ENCODE results near the gene SAYSD1.

The SAYSD1 gene

GRCh38 chr6:39082310-39082709, 32.7 kb downstream of the SAYSD1 start:
- TF ChIP-seq, protein P1, sequence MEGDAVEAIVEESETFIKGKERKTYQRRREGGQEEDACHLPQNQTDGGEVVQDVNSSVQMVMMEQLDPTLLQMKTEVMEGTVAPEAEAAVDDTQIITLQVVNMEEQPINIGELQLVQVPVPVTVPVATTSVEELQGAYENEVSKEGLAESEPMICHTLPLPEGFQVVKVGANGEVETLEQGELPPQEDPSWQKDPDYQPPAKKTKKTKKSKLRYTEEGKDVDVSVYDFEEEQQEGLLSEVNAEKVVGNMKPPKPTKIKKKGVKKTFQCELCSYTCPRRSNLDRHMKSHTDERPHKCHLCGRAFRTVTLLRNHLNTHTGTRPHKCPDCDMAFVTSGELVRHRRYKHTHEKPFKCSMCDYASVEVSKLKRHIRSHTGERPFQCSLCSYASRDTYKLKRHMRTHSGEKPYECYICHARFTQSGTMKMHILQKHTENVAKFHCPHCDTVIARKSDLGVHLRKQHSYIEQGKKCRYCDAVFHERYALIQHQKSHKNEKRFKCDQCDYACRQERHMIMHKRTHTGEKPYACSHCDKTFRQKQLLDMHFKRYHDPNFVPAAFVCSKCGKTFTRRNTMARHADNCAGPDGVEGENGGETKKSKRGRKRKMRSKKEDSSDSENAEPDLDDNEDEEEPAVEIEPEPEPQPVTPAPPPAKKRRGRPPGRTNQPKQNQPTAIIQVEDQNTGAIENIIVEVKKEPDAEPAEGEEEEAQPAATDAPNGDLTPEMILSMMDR (conservative IDR thresholded peaks at IDR 0.05; ENCODE audit: low read depth, low read length), result no peak
- DNase-seq (ENCODE audit: low read depth), result no peak
- H3K4me3 ChIP-seq (ENCODE audit: low read depth, low read length), result no peak overlapping the region

DNA sequence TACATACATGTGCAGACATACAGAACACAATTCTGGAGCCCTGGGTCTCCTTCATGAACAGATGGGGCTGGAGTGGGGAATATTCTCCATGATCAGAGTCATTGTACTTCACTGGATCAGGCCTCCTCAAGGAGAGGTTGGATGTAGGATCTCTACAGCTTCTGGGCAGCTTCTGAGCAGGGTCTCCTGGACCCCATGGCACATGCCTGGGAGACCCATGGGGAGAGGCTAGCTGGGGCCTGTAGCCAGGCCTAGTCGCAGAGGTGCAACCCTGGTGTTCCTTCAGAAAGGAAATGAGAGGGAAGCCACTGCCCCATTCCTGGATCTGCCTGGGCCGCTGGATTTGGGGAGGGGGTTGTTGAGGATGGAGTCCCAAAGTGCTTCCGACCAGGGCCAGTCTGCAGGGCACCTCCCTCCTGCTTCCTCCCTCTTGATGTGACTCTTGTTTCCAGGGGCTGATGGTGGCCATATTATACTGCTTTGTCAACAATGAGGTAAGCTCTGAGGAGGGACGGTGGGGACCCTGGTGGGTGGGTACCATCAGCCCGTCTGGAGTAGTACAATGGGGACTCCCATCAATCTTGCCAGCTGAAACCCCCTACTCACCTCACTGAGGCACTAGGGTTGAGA, 34.6 kb downstream of the SAYSD1 start:
- no peak for DNase-seq (ENCODE audit: low read depth)
- H3K4me3 ChIP-seq (ENCODE audit: low read depth, low read length), result no peak overlapping the region
- TF ChIP-seq, protein P1 (conservative IDR thresholded peaks at IDR 0.05; ENCODE audit: low read depth, low read length), result no peak

GRCh38 chr6:39079197-39080125, 35.5 kb downstream of the SAYSD1 start:
- no peak overlapping the region for H3K4me3 ChIP-seq (ENCODE audit: low read depth, low read length)
- no peak for DNase-seq (ENCODE audit: low read depth)
- TF ChIP-seq, protein P1 (conservative IDR thresholded peaks at IDR 0.05; ENCODE audit: low read depth, low read length), result no peak

DNA sequence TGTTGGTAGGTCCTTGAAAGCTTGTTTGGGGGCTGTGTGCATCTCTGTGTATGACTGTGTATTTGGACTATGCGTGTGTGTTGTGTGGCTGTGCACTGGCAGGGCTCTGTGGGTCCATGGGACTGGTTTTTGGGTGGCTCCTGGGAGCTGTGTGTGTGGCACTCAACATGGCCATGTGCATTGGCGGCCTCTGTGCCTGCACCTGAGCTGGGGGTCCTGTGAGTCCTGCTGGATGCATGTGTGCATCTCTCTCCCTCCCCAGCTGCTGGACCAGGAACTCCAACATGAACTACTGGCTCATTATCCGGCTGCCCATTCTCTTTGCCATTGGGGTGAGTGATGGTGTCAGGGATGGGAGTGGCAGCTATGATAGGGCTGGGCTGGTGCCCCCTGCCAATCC, 36.3 kb downstream of the SAYSD1 start:
- no peak for DNase-seq (ENCODE audit: low read depth)
- H3K4me3 ChIP-seq (ENCODE audit: low read depth, low read length), result no peak overlapping the region
- TF ChIP-seq, protein P1 (conservative IDR thresholded peaks at IDR 0.05; ENCODE audit: low read depth, low read length), result no peak

DNA sequence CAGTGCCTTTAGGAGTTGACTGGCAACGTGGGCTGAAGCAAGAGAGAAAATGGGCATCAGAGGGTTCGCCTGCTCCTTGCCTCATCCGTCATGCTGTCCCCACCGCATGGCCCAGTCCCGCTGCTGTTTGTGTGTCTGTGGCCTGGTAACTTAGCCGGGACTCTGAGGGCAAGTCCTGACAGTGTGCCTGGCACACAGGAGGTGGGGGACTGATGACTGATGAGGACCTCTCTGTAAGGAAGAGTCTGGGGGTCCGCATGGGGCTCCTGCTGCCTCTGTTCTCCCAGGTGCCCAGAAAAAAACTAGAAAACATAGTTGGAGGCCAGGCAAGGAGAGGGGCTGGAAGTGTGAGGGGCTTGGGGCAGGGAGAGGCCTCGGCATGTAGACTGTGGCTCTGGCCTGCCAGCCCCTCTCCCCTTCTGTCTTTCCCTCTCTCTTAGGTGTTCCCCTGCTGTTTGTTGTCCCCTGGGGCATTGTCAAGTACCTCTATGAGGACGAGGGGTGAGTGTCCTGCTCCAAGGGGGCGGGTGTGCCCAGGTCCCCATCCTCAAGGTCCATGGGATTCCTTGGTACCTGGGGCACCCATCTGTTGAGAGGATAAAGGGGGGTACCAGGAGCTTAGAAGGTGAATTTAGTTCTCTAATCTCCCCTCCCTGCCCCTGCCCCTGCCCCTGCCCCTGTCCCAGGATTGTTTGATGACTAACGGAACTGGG, 36.9 kb downstream of the SAYSD1 start:
- TF ChIP-seq, protein P1 (conservative IDR thresholded peaks at IDR 0.05; ENCODE audit: low read depth, low read length), result no peak
- no peak overlapping the region for H3K4me3 ChIP-seq (ENCODE audit: low read depth, low read length)
- DNase-seq (ENCODE audit: low read depth), result no peak

DNA sequence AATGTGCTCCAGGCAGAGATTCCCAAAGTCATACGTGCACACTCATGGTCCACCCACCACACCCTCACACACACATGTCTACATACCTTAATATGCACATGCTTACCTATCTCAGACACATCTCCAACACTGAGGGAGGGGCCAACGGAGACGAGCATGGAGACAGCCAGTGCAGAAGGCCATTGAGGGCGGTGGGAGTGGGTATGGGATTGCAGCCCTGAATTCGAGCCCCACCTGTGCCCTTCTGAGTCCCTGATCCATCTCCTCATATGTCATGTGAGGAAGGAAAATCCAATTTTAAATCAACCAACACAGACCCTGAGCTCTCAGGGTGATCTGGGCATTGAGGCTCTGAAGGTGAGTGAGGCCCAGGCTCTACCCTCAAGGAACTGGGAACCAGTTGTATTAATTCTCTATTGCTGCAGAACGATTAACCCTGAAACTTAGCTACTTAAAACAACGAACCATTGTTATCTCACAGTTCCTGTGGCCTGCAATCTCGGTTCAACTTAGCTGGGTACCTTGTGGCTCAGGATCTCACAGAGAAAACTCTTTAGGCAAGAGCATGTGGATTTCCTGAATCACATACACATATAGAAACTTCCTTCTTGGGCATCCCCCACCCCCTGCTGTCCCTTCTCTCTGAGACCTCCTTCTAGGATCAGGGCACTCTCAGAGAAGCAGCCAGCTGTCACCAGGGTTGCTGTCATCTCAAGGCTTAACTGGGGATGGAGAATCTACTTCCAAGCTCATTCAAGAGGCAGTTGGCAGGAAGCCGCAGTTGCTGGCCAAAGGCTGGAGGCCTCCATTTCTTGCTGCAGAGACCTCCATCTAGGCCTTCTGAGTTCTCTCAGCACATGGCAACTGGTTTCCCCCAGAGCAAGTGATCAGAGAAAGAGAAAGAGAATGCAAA, 38.1 kb downstream of the SAYSD1 start:
- no peak for DNase-seq (ENCODE audit: low read depth)
- TF ChIP-seq, protein P1 (conservative IDR thresholded peaks at IDR 0.05; ENCODE audit: low read depth, low read length), result no peak
- no peak overlapping the region for H3K4me3 ChIP-seq (ENCODE audit: low read depth, low read length)

All from choroid plexus epithelial cell (primary cell).